Fibroblast of the aortic adventitia (primary cell): Measurements from ENCODE around the gene NUTM2B. TPM values are rescaled to one million over a fixed set of nuclear protein-coding genes. Genes with fewer than 3 reads are reported as not detected.
"Not testable (repeated sequence)": the region's sequence is repeated elsewhere in the genome, so short reads cannot be mapped to it uniquely, and the experiment has no call there.

Experiments
- DNase-seq: peaks from one replicate; pipeline ENCODE4 v3.0.0-alpha.2; 2010; ENCODE audit warnings: low read depth
- H3K4me3 ChIP-seq: 2 replicates; pipeline ENCODE4 v1.5.1; 2011; ENCODE audit warnings: low read depth, mild to moderate bottlenecking, control low read depth, low read length, moderate library complexity
- total RNA-seq: library from RNA; depleted of rRNA; stranded (reverse); fragments of >200 nt; gene quantifications from 2 replicates; pipeline ENCODE4 v1.2.3, GENCODE V29; 2012; ENCODE audit warnings: low replicate concordance

NUTM2B gene
- total RNA-seq, 1 donor = 0.09 TPM

- H3K4me3 ChIP-seq, DNase-seq: not testable (repeated sequence)
Measured at GRCh38 chr10:79716917-79717579, 14.0 kb downstream of the NUTM2B start.

- not testable (repeated sequence) for H3K4me3 ChIP-seq, DNase-seq
Measured at GRCh38 chr10:79720000-79720399, 17.0 kb downstream of the NUTM2B start.

- H3K4me3 ChIP-seq, DNase-seq: not testable (repeated sequence)
Measured at GRCh38 chr10:79726620-79727019, 23.6 kb downstream of the NUTM2B start.

- H3K4me3 ChIP-seq, DNase-seq: not testable (repeated sequence)
Measured at GRCh38 chr10:79744844-79745243, 41.8 kb downstream of the NUTM2B start.

GRCh38 chr10:79748510-79748909 is 45.5 kb downstream of the NUTM2B start:
- not testable (repeated sequence) for DNase-seq, H3K4me3 ChIP-seq

GRCh38 chr10:79753601-79754000 is 50.6 kb downstream of the NUTM2B start:
- H3K4me3 ChIP-seq, DNase-seq: not testable (repeated sequence)

GRCh38 chr10:79758297-79758993 is 55.4 kb downstream of the NUTM2B start:
- not testable (repeated sequence) for DNase-seq

More at GRCh38 chr10:79758297-79758993, 55.4 kb downstream of the NUTM2B start:
- not testable (repeated sequence) for H3K4me3 ChIP-seq

Other genes with a start within 250 kb of the NUTM2B start
- 1.5 TPM in 1 of 2 replicates, not detected in the other for gene EIF5AL1, start 190.7 kb upstream of the NUTM2B start, total RNA-seq
- not detected in 2 replicates for gene SFTPA2, start 142.8 kb upstream of the NUTM2B start, total RNA-seq
- gene SFTPA1, start 92.3 kb upstream of the NUTM2B start, total RNA-seq = not detected in 2 replicates
- under 0.01 TPM in 1 of 2 replicates, not detected in the other for gene NUTM2E, start 123.5 kb downstream of the NUTM2B start, total RNA-seq
- gene SFTPD, start 245.9 kb downstream of the NUTM2B start, total RNA-seq = not detected in 2 replicates